Lung (tissue), 12 donors: ENCODE measurements around the gene GGT5. TPM values are rescaled to one million over a fixed set of nuclear protein-coding genes. Genes with fewer than 3 reads are reported as not detected.
A peak's percentile ranks its signal among the peaks of the same experiment; 100 is the strongest.

Experiments
- ATAC-seq: fragments of 200-7000 bp; cut with Tn5 transposase; one replicate; pipeline ENCODE4 v1.9.1; 2020; ENCODE audit warnings: moderate number of reproducible peaks; ENCODE audit not compliant: insufficient read depth, low FRiP score
- DNase-seq, 3 donors: peaks; one replicate each; pipeline ENCODE4 v3.0.0-alpha.2; 2013 to 2017
- H3K27ac ChIP-seq, 2 donors: one replicate each; pipeline ENCODE4 v1.5.1; 2013; ENCODE audit warnings: mild to moderate bottlenecking in 2 of 2, moderate library complexity in 2 of 2, control low read depth in 1 of 2, inconsistent platforms in 1 of 2, low read depth in 1 of 2, low read length in 1 of 2
- H3K27me3 ChIP-seq, 3 donors: one replicate each; pipeline ENCODE4 v1.5.1; 2013; ENCODE audit warnings: low read length in 2 of 3; ENCODE audit not compliant: control insufficient read depth in 3 of 3, insufficient read depth in 3 of 3
- H3K36me3 ChIP-seq, 4 donors: one replicate each; pipeline ENCODE4 v1.5.1; 2013; ENCODE audit warnings: low read length in 4 of 4, mild to moderate bottlenecking in 1 of 4, moderate library complexity in 1 of 4; ENCODE audit not compliant: control insufficient read depth in 4 of 4, insufficient read depth in 4 of 4
- H3K4me1 ChIP-seq, 5 donors: one replicate each; pipeline ENCODE4 v1.5.1; 2013; ENCODE audit warnings: low read length in 5 of 5, mild to moderate bottlenecking in 2 of 5, moderate library complexity in 1 of 5; ENCODE audit not compliant: control insufficient read depth in 5 of 5, insufficient read depth in 5 of 5
- H3K4me3 ChIP-seq: one replicate; pipeline ENCODE4 v1.5.1; 2013; ENCODE audit warnings: mild to moderate bottlenecking, control low read depth, moderate library complexity
- H3K9ac ChIP-seq, 2 donors: one replicate each; pipeline ENCODE4 v1.5.1; 2013; ENCODE audit warnings: low read length in 2 of 2, control low read depth in 1 of 2; ENCODE audit not compliant: insufficient read depth in 1 of 2
- H3K9me3 ChIP-seq, 4 donors: one replicate each; pipeline ENCODE4 v1.5.1; 2013; ENCODE audit warnings: low read length in 3 of 4, mild to moderate bottlenecking in 1 of 4, moderate library complexity in 1 of 4; ENCODE audit not compliant: control insufficient read depth in 4 of 4, insufficient read depth in 3 of 4
- WGBS, 2 donors: extraction: QIAGEN DNeasy Blood & Tissue Kit; methylation state at CpG; one replicate each; pipeline ENCODE4 v1.1.7; 2013; 5-methylcytosine and 5-hydroxymethylcytosine counted together
- polyA plus RNA-seq, 2 donors: library from polyadenylated mRNA; stranded (reverse); fragments of 200-250 nt; gene quantifications; one replicate each; pipeline ENCODE4 v1.2.1, GENCODE V29; 2013
- total RNA-seq, 2 donors: library from RNA; depleted of rRNA in 1 of 2; stranded (reverse); fragments of >200 nt in 1 of 2; gene quantifications; one replicate each; pipeline ENCODE4 v1.2.1, GENCODE V29; 2014 to 2021
- TF ChIP-seq, protein P1 (sequence below): IDR thresholded peaks from 2 replicates; pipeline ENCODE4 v1.5.1; 2012; ENCODE audit warnings: mild to moderate bottlenecking; ENCODE audit errors: control extremely low read depth, extremely low read depth
- donor health status: control.
- donor health status: control.
- donor health status: Bipolar disorder and iron deficiency.
- donor health status: healthy.
- donor health status: DM: yes; HTN: yes; CAD: no.

The GGT5 gene
- total and polyA plus RNA-seq, 4 donors: 9.8 to 92.0 (median 54.7) TPM

DNA sequence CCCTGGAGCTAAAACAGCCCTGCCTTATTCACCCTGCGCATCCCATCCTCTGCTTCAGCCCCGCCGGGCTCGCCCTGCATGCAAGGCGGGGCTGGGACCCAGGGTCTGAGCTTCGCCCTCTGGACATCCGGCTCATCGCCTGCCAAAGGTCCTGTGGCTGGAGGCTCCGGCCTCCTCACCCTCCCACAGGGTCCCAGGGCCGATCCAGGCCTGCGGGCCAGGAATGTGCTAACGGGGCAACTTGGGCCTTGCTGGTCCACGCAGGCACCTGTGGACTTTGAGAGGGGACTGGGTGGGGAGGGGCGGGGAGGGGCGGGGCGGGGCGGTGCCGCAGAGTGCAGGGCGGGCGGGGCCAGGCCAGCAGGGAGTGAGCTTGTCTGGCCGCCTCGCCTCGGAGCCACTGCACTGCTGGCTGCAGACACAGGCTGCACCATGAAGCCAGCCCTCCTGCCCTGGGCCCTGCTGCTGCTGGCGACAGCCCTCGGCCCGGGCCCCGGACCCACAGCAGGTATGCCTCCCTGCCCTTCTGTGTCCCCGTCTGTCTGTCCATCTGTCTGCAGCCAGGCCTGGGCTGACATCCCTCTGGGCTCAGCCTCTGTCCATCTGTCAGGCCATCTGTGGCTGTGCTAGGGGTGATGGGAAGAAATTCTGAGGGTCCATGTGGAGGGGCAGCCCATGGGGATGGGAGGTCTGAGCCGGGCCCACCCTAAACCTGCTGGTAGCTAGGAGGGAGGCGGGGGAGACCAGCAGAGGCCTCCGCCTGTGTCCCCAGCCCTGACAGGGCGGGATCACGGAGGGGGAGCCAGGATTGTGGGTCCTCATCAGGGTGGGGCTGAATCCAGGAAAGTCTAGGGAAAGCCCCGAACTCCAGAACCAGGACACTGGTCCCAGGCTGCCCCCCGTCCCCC lies 63.5 kb downstream of the GGT5 start, which contains the start of gene SUSD2:
Gene SUSD2, plus strand, starts transcription at position 400 of the 908 bp plus-strand sequence. Its CDS starts 33 bp downstream, at position 433.
- WGBS, 2 donors: 59 to 83% methylated on average over 29 to 35 of the region's 35 CpGs

DNA sequence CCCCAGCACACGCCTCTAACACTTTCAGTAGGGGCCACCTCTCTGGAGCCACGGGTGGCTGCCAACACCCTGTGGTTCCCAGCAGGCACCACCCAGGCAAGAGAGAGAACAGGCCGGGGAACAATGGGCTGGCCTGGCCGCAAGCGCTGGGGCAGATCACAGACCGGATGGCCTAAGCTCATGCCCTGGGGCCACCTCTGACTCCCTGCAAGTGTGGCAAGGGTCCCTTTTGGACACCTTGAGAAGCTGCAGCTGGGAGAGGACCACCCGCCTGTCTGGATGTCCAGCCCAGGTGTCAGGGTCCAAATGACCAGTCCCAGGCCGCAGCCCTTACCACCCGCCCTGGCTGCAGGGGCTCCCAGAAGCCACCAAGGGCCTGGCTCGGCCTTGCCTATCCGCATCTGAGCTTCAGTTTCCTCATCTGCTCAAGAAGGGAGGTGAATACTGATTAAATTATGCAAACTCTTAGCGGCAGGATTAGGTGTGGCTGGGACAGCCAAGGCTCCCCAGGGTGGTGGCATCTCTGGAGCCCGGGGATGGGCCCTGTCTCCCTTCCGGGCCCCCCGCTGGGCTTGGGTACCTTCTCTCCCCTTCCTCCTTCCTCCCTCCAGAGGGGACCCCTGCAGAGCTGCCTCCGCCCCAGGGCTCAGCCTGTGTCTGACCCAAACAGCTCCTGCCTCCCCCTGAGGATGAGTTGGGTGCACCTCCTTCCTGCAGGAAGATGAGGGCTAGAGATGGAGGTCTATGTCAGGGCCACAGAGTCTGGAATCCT lies 64.4 kb downstream of the GGT5 start:
- ATAC-seq: no peak

More for the DNA sequence above, 63.5 kb downstream of the GGT5 start, which contains the start of gene SUSD2:
- peak within 1 kb of the TSS; percentile 29 for H3K4me3 ChIP-seq
- H3K36me3 ChIP-seq: peaks cover 0 to 26% (median 8%) of the 10 kb centered on the region in 4 donors
- DNase-seq: no peak
- H3K9me3 ChIP-seq: no peaks in the 10 kb centered on the region
- H3K27me3 ChIP-seq: no peaks in the 10 kb centered on the region
- peaks cover 0 to 5% (median 0%) of the 10 kb centered on the region in 5 donors for H3K4me1 ChIP-seq
- TF ChIP-seq, protein P1, sequence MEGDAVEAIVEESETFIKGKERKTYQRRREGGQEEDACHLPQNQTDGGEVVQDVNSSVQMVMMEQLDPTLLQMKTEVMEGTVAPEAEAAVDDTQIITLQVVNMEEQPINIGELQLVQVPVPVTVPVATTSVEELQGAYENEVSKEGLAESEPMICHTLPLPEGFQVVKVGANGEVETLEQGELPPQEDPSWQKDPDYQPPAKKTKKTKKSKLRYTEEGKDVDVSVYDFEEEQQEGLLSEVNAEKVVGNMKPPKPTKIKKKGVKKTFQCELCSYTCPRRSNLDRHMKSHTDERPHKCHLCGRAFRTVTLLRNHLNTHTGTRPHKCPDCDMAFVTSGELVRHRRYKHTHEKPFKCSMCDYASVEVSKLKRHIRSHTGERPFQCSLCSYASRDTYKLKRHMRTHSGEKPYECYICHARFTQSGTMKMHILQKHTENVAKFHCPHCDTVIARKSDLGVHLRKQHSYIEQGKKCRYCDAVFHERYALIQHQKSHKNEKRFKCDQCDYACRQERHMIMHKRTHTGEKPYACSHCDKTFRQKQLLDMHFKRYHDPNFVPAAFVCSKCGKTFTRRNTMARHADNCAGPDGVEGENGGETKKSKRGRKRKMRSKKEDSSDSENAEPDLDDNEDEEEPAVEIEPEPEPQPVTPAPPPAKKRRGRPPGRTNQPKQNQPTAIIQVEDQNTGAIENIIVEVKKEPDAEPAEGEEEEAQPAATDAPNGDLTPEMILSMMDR: no peak
- H3K9ac ChIP-seq: no peak within 1 kb of the TSS
- peak; percentile 10 for ATAC-seq
- peak within 1 kb of the TSS in 1 of 2 donors; percentile 50 for H3K27ac ChIP-seq

DNA sequence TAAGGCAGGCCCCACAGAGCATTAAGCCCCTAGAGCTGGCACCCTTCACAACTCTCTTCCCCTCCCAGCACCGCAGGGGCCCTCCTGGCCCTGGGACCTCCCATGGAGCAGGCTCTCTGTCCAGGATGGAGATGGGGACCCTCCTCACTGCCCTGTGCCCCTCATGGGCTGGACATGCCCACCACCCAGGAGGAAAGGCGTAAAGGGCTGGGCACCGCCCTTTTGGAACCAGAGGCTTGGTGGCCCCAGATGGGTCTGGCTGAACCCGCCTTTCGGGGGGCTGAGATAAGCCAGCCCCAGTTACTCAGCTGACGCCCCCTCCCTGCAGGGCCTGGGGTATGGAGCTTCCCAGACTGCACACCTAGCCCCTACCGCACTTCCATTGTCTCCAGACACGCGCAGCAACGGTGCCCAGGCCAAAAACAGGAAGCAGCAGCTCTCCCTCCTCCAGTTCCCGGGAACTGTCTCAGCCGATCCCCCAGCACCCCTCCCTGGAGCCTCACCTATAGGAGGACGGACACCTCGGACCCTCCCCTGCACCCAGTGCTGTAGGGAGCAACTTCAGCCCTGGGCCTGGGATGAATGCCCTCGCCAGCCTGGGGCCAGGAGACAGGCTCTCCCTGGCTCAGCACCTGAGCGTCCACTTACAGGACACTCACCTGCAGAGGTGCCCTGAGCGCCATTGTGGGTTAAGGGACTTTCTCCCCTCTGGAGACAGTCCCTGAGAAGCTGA lies 65.2 kb downstream of the GGT5 start:
- Histone ChIP-seq H3K4me3 (no peak overlapping the region), H3K36me3 (peaks cover 0 to 31% (median 12%) of the 10 kb centered on the region in 4 donors), H3K9ac (no peak overlapping the region), H3K9me3 (no peaks in the 10 kb centered on the region), H3K27me3 (no peaks in the 10 kb centered on the region), H3K27ac (no peak overlapping the region), H3K4me1 (peaks cover 0 to 5% (median 0%) of the 10 kb centered on the region in 5 donors)
- TF ChIP-seq, protein P1: no peak
- WGBS, 2 donors: 76 to 78% methylated on average over 17 of the region's 17 CpGs
- ATAC-seq (no peak), DNase-seq (no peak)

More for the DNA sequence above, 64.4 kb downstream of the GGT5 start:
- Histone ChIP-seq H3K36me3 (peaks cover 0 to 30% (median 12%) of the 10 kb centered on the region in 4 donors), H3K9me3 (no peaks in the 10 kb centered on the region), H3K27ac (no peak overlapping the region), H3K4me3 (no peak overlapping the region), H3K9ac (no peak overlapping the region), H3K27me3 (no peaks in the 10 kb centered on the region), H3K4me1 (peaks cover 0 to 5% (median 0%) of the 10 kb centered on the region in 5 donors)
- TF ChIP-seq, protein P1: no peak
- DNase-seq: no peak
- 81 to 87% methylated on average over 16 of the region's 16 CpGs for WGBS, 2 donors
